MM.1S (cell line): ENCODE measurements around the gene RGL3.

ENCODE experiments used
- CTCF ChIP-seq: fragments of 300-600 bp; sonication (generic); IDR thresholded peaks from 2 replicates; pipeline ENCODE4 v1.5.1; 2016; ENCODE audit warnings: antibody characterized with exemption, low read length, mixed read lengths
- EZH2 ChIP-seq: fragments of 300-600 bp; sonication (generic); optimal IDR thresholded peaks from 2 replicates; pipeline ENCODE3; 2017; ENCODE audit warnings: low read depth, mild to moderate bottlenecking, antibody characterized with exemption, low read length, mixed read lengths

- TF ChIP-seq CTCF (no peak), EZH2 (no peak)
Observed at GRCh38 chr19:11365557-11366117, 53.5 kb downstream of the RGL3 start.
